ENCODE data around the gene KHDC4. TPM values are rescaled to one million over a fixed set of nuclear protein-coding genes. Genes with fewer than 3 reads are reported as not detected.

The KHDC4 gene
- total RNA-seq, 1 donor from 2014 or later: 48.2 TPM

GRCh38 chr1:155910621-155911121, 23.5 kb downstream of the KHDC4 start:
- Histone ChIP-seq H3K79me2 (ENCODE audit: insufficient read depth, low read length) (peaks cover 29% of the 10 kb centered on the region), H3K4me2 (ENCODE audit: low read length) (peak overlapping the region; percentile 96), H3K9me3 (ENCODE audit: insufficient read depth, low read depth, low read length) (no peaks in the 10 kb centered on the region), H3K4me3 (ENCODE audit: insufficient read depth, low read depth, low read length) (peak overlapping the region; percentile 73), H4K20me1 (ENCODE audit: insufficient read depth, low read length) (no peaks in the 10 kb centered on the region), H2AFZ (ENCODE audit: low read depth, low read length) (peak overlapping the region; percentile 24), H3K9ac (ENCODE audit: low read length) (peak overlapping the region; percentile 83), H3K36me3 (ENCODE audit: insufficient read depth, low read length) (peaks cover 31% of the 10 kb centered on the region), H3K27ac (ENCODE audit: low read depth, low read length) (peak overlapping the region; percentile 78), H3K27me3 (ENCODE audit: insufficient read depth, low read length) (no peaks in the 10 kb centered on the region), H3K4me1 (ENCODE audit: insufficient read depth, low read length) (peaks cover 13% of the 10 kb centered on the region)
- H3K4me1 Mint-ChIP-seq (ENCODE audit: low read depth, unreplicated experiment): peaks cover 29% of the 10 kb centered on the region
- TF ChIP-seq, protein P1, sequence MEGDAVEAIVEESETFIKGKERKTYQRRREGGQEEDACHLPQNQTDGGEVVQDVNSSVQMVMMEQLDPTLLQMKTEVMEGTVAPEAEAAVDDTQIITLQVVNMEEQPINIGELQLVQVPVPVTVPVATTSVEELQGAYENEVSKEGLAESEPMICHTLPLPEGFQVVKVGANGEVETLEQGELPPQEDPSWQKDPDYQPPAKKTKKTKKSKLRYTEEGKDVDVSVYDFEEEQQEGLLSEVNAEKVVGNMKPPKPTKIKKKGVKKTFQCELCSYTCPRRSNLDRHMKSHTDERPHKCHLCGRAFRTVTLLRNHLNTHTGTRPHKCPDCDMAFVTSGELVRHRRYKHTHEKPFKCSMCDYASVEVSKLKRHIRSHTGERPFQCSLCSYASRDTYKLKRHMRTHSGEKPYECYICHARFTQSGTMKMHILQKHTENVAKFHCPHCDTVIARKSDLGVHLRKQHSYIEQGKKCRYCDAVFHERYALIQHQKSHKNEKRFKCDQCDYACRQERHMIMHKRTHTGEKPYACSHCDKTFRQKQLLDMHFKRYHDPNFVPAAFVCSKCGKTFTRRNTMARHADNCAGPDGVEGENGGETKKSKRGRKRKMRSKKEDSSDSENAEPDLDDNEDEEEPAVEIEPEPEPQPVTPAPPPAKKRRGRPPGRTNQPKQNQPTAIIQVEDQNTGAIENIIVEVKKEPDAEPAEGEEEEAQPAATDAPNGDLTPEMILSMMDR (IDR thresholded peaks at IDR 0.05; ENCODE audit: insufficient read depth, low read depth, low read length): no peak
- no peak for TF ChIP-seq EZH2 (IDR thresholded peaks at IDR 0.05; ENCODE audit: insufficient read depth, low read length)
- H3K27ac Mint-ChIP-seq (ENCODE audit: unreplicated experiment): peak overlapping the region; percentile 94
- H3K9me3 Mint-ChIP-seq (ENCODE audit: unreplicated experiment): no peaks in the 10 kb centered on the region
- H3K4me3 Mint-ChIP-seq (ENCODE audit: unreplicated experiment): peak overlapping the region; percentile 91
- no peaks in the 10 kb centered on the region for H3K27me3 Mint-ChIP-seq (ENCODE audit: low read depth, unreplicated experiment)
- DNase-seq (ENCODE audit: low read depth): peak; percentile 37
- H3K36me3 Mint-ChIP-seq (ENCODE audit: low read depth, unreplicated experiment): peaks cover 16% of the 10 kb centered on the region
- FAIRE-seq: no peak

- H3K4me3 Mint-ChIP-seq (ENCODE audit: unreplicated experiment): peak overlapping the region; percentile 91
- H3K9me3 ChIP-seq (ENCODE audit: insufficient read depth, low read depth, low read length): no peaks in the 10 kb centered on the region
- no peaks in the 10 kb centered on the region for H3K27me3 Mint-ChIP-seq (ENCODE audit: low read depth, unreplicated experiment)
- no peaks in the 10 kb centered on the region for H3K9me3 Mint-ChIP-seq (ENCODE audit: unreplicated experiment)
- H3K27ac ChIP-seq (ENCODE audit: low read depth, low read length): peak overlapping the region; percentile 78
- H3K4me2 ChIP-seq (ENCODE audit: low read length): peak overlapping the region; percentile 96
- H3K79me2 ChIP-seq (ENCODE audit: insufficient read depth, low read length): peaks cover 29% of the 10 kb centered on the region
- H4K20me1 ChIP-seq (ENCODE audit: insufficient read depth, low read length): no peaks in the 10 kb centered on the region
- peak overlapping the region; percentile 73 for H3K4me3 ChIP-seq (ENCODE audit: insufficient read depth, low read depth, low read length)
- peaks cover 28% of the 10 kb centered on the region for H3K4me1 Mint-ChIP-seq (ENCODE audit: low read depth, unreplicated experiment)
- peaks cover 13% of the 10 kb centered on the region for H3K4me1 ChIP-seq (ENCODE audit: insufficient read depth, low read length)
- H3K36me3 ChIP-seq (ENCODE audit: insufficient read depth, low read length): peaks cover 32% of the 10 kb centered on the region
- DNase-seq (ENCODE audit: low read depth) (peak; percentile 48), FAIRE-seq (no peak)
- peaks cover 16% of the 10 kb centered on the region for H3K36me3 Mint-ChIP-seq (ENCODE audit: low read depth, unreplicated experiment)
- H3K27ac Mint-ChIP-seq (ENCODE audit: unreplicated experiment): peak overlapping the region; percentile 94
- H3K27me3 ChIP-seq (ENCODE audit: insufficient read depth, low read length): no peaks in the 10 kb centered on the region
- H3K9ac ChIP-seq (ENCODE audit: low read length): peak overlapping the region; percentile 83
- TF ChIP-seq, protein P1 (IDR thresholded peaks at IDR 0.05; ENCODE audit: insufficient read depth, low read depth, low read length): no peak
- TF ChIP-seq EZH2 (IDR thresholded peaks at IDR 0.05; ENCODE audit: insufficient read depth, low read length): no peak
- H2AFZ ChIP-seq (ENCODE audit: low read depth, low read length): no peak overlapping the region
These were observed 24.3 kb downstream of the KHDC4 start for GRCh38 chr1:155909894-155910293.

GRCh38 chr1:155904261-155904660, 30.0 kb downstream of the KHDC4 start:
- H3K27ac Mint-ChIP-seq (ENCODE audit: unreplicated experiment): no peak overlapping the region

More at GRCh38 chr1:155904261-155904660, 30.0 kb downstream of the KHDC4 start:
- FAIRE-seq (no peak), DNase-seq (ENCODE audit: low read depth) (no peak)
- Mint-ChIP-seq H3K9me3 (ENCODE audit: unreplicated experiment) (no peaks in the 10 kb centered on the region), H3K27me3 (ENCODE audit: low read depth, unreplicated experiment) (no peaks in the 10 kb centered on the region), H3K4me1 (ENCODE audit: low read depth, unreplicated experiment) (peaks cover 5% of the 10 kb centered on the region), H3K4me3 (ENCODE audit: unreplicated experiment) (no peak overlapping the region), H3K36me3 (ENCODE audit: low read depth, unreplicated experiment) (peaks cover 15% of the 10 kb centered on the region)
- Histone ChIP-seq H3K79me2 (ENCODE audit: insufficient read depth, low read length) (peaks cover 12% of the 10 kb centered on the region), H3K4me3 (ENCODE audit: insufficient read depth, low read depth, low read length) (no peak overlapping the region), H2AFZ (ENCODE audit: low read depth, low read length) (no peak overlapping the region), H4K20me1 (ENCODE audit: insufficient read depth, low read length) (peaks cover 11% of the 10 kb centered on the region), H3K27ac (ENCODE audit: low read depth, low read length) (no peak overlapping the region), H3K9me3 (ENCODE audit: insufficient read depth, low read depth, low read length) (no peaks in the 10 kb centered on the region), H3K9ac (ENCODE audit: low read length) (no peak overlapping the region), H3K4me2 (ENCODE audit: low read length) (no peak overlapping the region), H3K4me1 (ENCODE audit: insufficient read depth, low read length) (no peaks in the 10 kb centered on the region), H3K36me3 (ENCODE audit: insufficient read depth, low read length) (peaks cover 46% of the 10 kb centered on the region), H3K27me3 (ENCODE audit: insufficient read depth, low read length) (no peaks in the 10 kb centered on the region)
- TF ChIP-seq, protein P1 (IDR thresholded peaks at IDR 0.05; ENCODE audit: insufficient read depth, low read depth, low read length): no peak
- TF ChIP-seq EZH2 (IDR thresholded peaks at IDR 0.05; ENCODE audit: insufficient read depth, low read length): no peak
